OCI-LY1 (cell line): Measurements from ENCODE around the gene GALNT17.

Experiments
- H2AFZ ChIP-seq: fragments of 200-600 bp; sonication (generic), shearing (Covaris generic); 2 replicates; pipeline ENCODE4 v1.6.0; 2014; ENCODE audit warnings: antibody characterized with exemption, mild to moderate bottlenecking, low read length
- H3F3A ChIP-seq: fragments of 200-600 bp; sonication (generic), shearing (Covaris generic); 2 replicates; pipeline ENCODE4 v1.6.0; 2014; ENCODE audit warnings: mild to moderate bottlenecking, antibody characterized with exemption, low read length, moderate library complexity; ENCODE audit not compliant: insufficient read depth
- H3K27ac ChIP-seq: fragments of 200-600 bp; sonication (generic); 2 replicates; pipeline ENCODE4 v1.5.1; 2014; ENCODE audit warnings: low read length, mixed run types, mild to moderate bottlenecking, low read depth; ENCODE audit not compliant: poor library complexity, severe bottlenecking
- H3K27me3 ChIP-seq: fragments of 200-600 bp; sonication (generic); 2 replicates; pipeline ENCODE4 v1.6.0; 2014; ENCODE audit warnings: antibody characterized with exemption, mild to moderate bottlenecking, low read length, moderate library complexity; ENCODE audit not compliant: insufficient read depth
- H3K36me3 ChIP-seq: fragments of 200-600 bp; sonication (generic); 2 replicates; pipeline ENCODE4 v1.6.1; 2014; ENCODE audit warnings: mild to moderate bottlenecking, antibody characterized with exemption, low read length, moderate library complexity, mixed read lengths; ENCODE audit not compliant: insufficient read depth
- H3K4me1 ChIP-seq: fragments of 200-600 bp; sonication (generic); 2 replicates; pipeline ENCODE4 v1.5.1; 2014; ENCODE audit warnings: mild to moderate bottlenecking, low read length, moderate library complexity; ENCODE audit not compliant: insufficient read depth, severe bottlenecking
- H3K4me2 ChIP-seq: fragments of 200-600 bp; sonication (generic), shearing (Covaris generic); 2 replicates; pipeline ENCODE4 v1.6.1; 2014; ENCODE audit warnings: low read length
- H3K4me3 ChIP-seq: fragments of 200-600 bp; sonication (generic); 2 replicates; pipeline ENCODE4 v1.5.1; 2014; ENCODE audit warnings: low read length, low read depth, mild to moderate bottlenecking, mixed read lengths; ENCODE audit not compliant: poor library complexity, severe bottlenecking
- H3K79me2 ChIP-seq: fragments of 200-600 bp; shearing (Covaris generic); 2 replicates; pipeline ENCODE4 v1.6.1; 2016; ENCODE audit warnings: mixed run types, low read length, mixed read lengths; ENCODE audit not compliant: insufficient read depth
- H3K9ac ChIP-seq: fragments of 200-600 bp; sonication (generic), shearing (Covaris generic); 2 replicates; pipeline ENCODE4 v1.6.1; 2014; ENCODE audit warnings: mild to moderate bottlenecking, low read length, mixed read lengths
- H3K9me2 ChIP-seq: fragments of 200-600 bp; sonication (generic), shearing (Covaris generic); 2 replicates; pipeline ENCODE4 v1.6.1; 2014; ENCODE audit warnings: low read depth, mild to moderate bottlenecking, low read length, mixed read lengths
- H3K9me3 ChIP-seq: fragments of 200-600 bp; shearing (Covaris generic); 2 replicates; pipeline ENCODE4 v1.6.1; 2014; ENCODE audit warnings: low read length, mixed read lengths
- H4K20me1 ChIP-seq: fragments of 200-600 bp; sonication (generic), shearing (Covaris generic); 2 replicates; pipeline ENCODE4 v1.6.0; 2016; ENCODE audit warnings: mild to moderate bottlenecking, low read length; ENCODE audit not compliant: insufficient read depth
- EZH2 ChIP-seq: fragments of 200-600 bp; sonication (generic), shearing (Covaris generic); IDR thresholded peaks from 2 replicates; pipeline ENCODE4 v1.8.0; 2017; ENCODE audit warnings: borderline replicate concordance, mixed run types, mild to moderate bottlenecking, antibody characterized with exemption, low read length, moderate library complexity, mixed read lengths
- TF ChIP-seq, protein P1 (sequence below): fragments of 200-600 bp; sonication (generic), shearing (Covaris generic); IDR thresholded peaks from 2 replicates; pipeline ENCODE4 v1.5.1; 2017; ENCODE audit warnings: mild to moderate bottlenecking, antibody characterized with exemption, low read length, moderate library complexity, mixed read lengths

The GALNT17 gene

DNA sequence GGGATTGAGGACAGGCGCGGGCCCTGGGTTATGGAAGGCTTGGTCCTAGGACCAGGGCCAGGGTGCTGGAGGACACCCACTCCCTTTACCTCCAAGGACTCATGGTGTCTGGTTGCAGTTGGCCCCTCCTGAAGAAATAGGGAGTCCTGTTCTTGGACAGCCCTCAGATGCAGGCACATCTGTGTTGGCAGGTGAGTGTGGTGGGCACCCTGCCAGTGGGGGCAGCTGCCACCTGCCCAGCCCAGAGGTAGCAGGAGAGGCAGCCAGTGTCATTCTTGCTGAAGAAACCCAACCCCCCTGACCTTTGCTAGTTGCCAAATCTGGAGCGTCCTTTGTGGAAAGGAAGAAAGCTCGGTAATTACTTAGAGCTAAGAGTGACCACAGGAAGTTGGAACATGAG is 8.3 kb downstream of the GALNT17 start:
- no peak overlapping the region for H3K9ac ChIP-seq
- H3K9me3 ChIP-seq = no peaks in the 10 kb centered on the region
- H4K20me1 ChIP-seq = no peaks in the 10 kb centered on the region
- TF ChIP-seq, protein P1, sequence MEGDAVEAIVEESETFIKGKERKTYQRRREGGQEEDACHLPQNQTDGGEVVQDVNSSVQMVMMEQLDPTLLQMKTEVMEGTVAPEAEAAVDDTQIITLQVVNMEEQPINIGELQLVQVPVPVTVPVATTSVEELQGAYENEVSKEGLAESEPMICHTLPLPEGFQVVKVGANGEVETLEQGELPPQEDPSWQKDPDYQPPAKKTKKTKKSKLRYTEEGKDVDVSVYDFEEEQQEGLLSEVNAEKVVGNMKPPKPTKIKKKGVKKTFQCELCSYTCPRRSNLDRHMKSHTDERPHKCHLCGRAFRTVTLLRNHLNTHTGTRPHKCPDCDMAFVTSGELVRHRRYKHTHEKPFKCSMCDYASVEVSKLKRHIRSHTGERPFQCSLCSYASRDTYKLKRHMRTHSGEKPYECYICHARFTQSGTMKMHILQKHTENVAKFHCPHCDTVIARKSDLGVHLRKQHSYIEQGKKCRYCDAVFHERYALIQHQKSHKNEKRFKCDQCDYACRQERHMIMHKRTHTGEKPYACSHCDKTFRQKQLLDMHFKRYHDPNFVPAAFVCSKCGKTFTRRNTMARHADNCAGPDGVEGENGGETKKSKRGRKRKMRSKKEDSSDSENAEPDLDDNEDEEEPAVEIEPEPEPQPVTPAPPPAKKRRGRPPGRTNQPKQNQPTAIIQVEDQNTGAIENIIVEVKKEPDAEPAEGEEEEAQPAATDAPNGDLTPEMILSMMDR = no peak
- TF ChIP-seq EZH2 = no peak
- H3K4me1 ChIP-seq = no peaks in the 10 kb centered on the region
- no peak overlapping the region for H3K4me3 ChIP-seq
- H3K9me2 ChIP-seq = no peaks in the 10 kb centered on the region
- no peaks in the 10 kb centered on the region for H3F3A ChIP-seq
- no peak overlapping the region for H3K4me2 ChIP-seq
- H3K79me2 ChIP-seq = no peaks in the 10 kb centered on the region
- no peak overlapping the region for H2AFZ ChIP-seq
- no peaks in the 10 kb centered on the region for H3K36me3 ChIP-seq
- no peak overlapping the region for H3K27ac ChIP-seq
- H3K27me3 ChIP-seq = no peaks in the 10 kb centered on the region; the same call in 1 of the 2 replicates

DNA sequence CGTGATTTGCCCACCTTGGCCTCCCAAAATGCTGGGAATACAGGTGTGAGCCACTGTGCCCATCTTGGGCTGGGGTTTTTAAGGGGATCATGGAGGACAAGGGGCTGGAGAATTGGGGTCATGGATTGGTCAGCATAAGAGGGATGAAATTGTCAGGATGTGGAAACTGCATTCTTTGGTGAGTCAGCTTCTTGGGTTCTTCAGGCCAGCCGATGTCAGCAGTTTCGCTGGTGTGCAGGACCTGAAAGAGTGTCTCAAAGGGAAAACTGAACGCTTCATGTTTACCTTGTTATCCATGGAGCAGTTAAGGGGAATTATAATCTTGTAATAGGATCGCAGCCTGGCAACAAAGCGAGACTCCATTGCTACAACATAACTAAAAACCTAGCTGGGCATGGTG is 13.0 kb downstream of the GALNT17 start:
- H3K27me3 ChIP-seq = no peaks in the 10 kb centered on the region; the same call in 1 of the 2 replicates
- H3K27ac ChIP-seq = no peak overlapping the region
- H2AFZ ChIP-seq = no peak overlapping the region
- no peaks in the 10 kb centered on the region for H4K20me1 ChIP-seq
- no peaks in the 10 kb centered on the region; the same call in 1 of the 2 replicates for H3K9me3 ChIP-seq
- H3K4me3 ChIP-seq = no peak overlapping the region
- H3F3A ChIP-seq = no peaks in the 10 kb centered on the region
- no peaks in the 10 kb centered on the region for H3K4me1 ChIP-seq
- H3K79me2 ChIP-seq = no peaks in the 10 kb centered on the region
- H3K4me2 ChIP-seq = no peak overlapping the region
- H3K36me3 ChIP-seq = no peaks in the 10 kb centered on the region
- no peak for TF ChIP-seq EZH2
- TF ChIP-seq, protein P1 = no peak
- no peaks in the 10 kb centered on the region for H3K9me2 ChIP-seq
- no peak overlapping the region for H3K9ac ChIP-seq

DNA sequence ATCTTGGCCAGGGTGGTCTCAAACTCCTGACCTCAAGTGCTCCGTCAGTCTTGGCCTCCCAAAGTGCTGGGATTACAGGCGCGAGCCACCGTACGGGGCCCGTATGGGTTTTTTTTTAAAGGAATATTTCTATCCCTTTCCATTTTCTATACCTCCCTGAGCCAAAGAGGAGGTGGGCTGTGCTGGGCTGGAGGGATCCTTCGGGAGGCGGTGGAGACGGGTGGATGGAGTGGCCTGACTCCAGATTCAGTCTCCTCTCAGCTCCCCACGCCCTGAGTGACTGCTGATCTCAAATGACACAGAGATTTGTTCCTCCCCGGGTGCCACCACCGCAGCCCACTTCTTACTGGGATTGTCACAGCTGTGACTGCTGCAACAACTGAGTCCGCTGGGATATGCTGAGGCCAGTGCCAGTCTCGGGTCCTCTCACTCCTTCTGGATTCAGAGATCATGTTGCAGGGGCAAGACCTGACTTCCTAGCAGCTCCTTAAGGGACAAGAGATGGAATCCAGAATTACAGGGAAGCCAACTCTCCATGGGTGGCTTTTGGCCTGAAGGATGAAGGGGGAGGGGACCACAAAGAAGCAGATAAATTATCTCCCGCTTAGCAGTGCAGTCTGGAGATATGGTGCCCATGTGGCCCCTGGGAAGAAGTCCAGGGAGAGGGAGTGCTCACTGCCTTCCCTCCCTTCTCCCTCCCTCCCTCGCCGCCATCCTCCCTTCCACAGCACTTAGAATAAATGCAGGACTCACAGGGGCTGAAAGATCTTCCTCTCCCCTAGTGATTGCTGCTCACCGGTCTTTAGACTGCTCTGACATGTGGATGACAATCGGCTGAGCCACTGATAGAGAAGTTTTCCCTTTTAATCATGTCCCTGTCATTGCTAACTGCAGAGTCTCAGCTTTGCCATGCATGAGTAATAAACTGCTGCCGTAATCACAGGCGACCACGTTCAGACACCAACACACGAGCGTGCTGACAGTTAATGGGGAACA is 14.3 kb downstream of the GALNT17 start:
- Histone ChIP-seq H3K27me3 (peaks cover 3% of the 10 kb centered on the region; the same call in 1 of the 2 replicates), H3K9me2 (no peaks in the 10 kb centered on the region), H3F3A (no peaks in the 10 kb centered on the region), H3K9me3 (no peaks in the 10 kb centered on the region; the same call in 1 of the 2 replicates), H3K9ac (no peak overlapping the region), H3K79me2 (no peaks in the 10 kb centered on the region), H4K20me1 (no peaks in the 10 kb centered on the region), H3K4me2 (no peak overlapping the region), H3K36me3 (no peaks in the 10 kb centered on the region), H3K4me1 (no peaks in the 10 kb centered on the region), H3K27ac (no peak overlapping the region), H2AFZ (no peak overlapping the region), H3K4me3 (no peak overlapping the region)
- TF ChIP-seq EZH2 = no peak
- TF ChIP-seq, protein P1 = no peak
